Measurements from ENCODE around the gene CDK6. TPM values are rescaled to one million over a fixed set of nuclear protein-coding genes. Genes with fewer than 3 reads are reported as not detected.

CDK6 gene
- total RNA-seq, 4 donors from 2014 or later, result 43.6 to 85.1 (median 63.3) TPM

GRCh38 chr7:92594746-92595145, 241.6 kb downstream of the CDK6 start:
- intact Hi-C loops (cut with DNase I; ENCODE audit: low total_unique reads), result no loop called here
- no peak overlapping the region for H3K4me3 ChIP-seq (ENCODE audit: low read depth, poor library complexity, severe bottlenecking)
- DNase-seq (ENCODE audit: low spot score in 2 of 2), result no peak
- TF ChIP-seq, protein P1, sequence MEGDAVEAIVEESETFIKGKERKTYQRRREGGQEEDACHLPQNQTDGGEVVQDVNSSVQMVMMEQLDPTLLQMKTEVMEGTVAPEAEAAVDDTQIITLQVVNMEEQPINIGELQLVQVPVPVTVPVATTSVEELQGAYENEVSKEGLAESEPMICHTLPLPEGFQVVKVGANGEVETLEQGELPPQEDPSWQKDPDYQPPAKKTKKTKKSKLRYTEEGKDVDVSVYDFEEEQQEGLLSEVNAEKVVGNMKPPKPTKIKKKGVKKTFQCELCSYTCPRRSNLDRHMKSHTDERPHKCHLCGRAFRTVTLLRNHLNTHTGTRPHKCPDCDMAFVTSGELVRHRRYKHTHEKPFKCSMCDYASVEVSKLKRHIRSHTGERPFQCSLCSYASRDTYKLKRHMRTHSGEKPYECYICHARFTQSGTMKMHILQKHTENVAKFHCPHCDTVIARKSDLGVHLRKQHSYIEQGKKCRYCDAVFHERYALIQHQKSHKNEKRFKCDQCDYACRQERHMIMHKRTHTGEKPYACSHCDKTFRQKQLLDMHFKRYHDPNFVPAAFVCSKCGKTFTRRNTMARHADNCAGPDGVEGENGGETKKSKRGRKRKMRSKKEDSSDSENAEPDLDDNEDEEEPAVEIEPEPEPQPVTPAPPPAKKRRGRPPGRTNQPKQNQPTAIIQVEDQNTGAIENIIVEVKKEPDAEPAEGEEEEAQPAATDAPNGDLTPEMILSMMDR (IDR thresholded peaks at IDR 0.05), result no peak
- no peak for TF ChIP-seq POLR2A (IDR thresholded peaks at IDR 0.05)
- 91 to 95% methylated on average over 3 of the region's 3 CpGs for WGBS, 2 donors

- no peak overlapping the region for H3K4me3 ChIP-seq (ENCODE audit: low read depth, poor library complexity, severe bottlenecking)
- TF ChIP-seq POLR2A (IDR thresholded peaks at IDR 0.05), result no peak
- TF ChIP-seq, protein P1 (IDR thresholded peaks at IDR 0.05), result no peak
- peak in 1 of 2 donors; percentile 83 for DNase-seq (ENCODE audit: low spot score in 2 of 2)
- intact Hi-C loops (cut with DNase I; ENCODE audit: low total_unique reads), result no loop called here
- WGBS, 2 donors, result 31 to 37% methylated on average over 19 of the region's 19 CpGs
Measured at GRCh38 chr7:92590711-92591310, 245.6 kb downstream of the CDK6 start.

- TF ChIP-seq, protein P1 (IDR thresholded peaks at IDR 0.05), result no peak
- no peak for TF ChIP-seq POLR2A (IDR thresholded peaks at IDR 0.05)
- DNase-seq (ENCODE audit: low spot score in 2 of 2), result no peak
- peak overlapping the region; percentile 75 for H3K4me3 ChIP-seq (ENCODE audit: low read depth, poor library complexity, severe bottlenecking)
- intact Hi-C loops (cut with DNase I; ENCODE audit: low total_unique reads), result no loop called here
- 33 to 39% methylated on average over 7 of the region's 7 CpGs for WGBS, 2 donors
Measured at GRCh38 chr7:92589056-92589455, 247.3 kb downstream of the CDK6 start.

DNA sequence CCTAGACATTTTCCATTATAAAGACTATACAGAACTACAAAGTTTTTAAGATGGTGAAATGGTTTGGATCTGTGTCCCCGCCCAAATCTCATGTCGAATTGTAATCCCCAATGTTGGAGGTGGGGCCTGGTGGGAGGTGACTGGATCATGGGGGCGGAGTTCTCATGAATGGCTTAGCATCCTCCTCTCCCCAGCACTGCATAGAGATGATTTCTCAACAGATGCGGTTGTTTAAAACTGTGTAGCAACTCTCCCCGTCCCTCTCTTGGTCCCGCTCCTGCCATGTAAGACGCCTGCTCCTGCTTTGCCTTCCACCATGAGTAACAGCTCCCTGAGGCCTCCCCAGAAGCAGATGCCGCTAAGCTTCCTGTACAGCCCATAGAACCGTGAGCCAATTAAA, 247.8 kb downstream of the CDK6 start:
- 75% methylated on average over 9 of the region's 9 CpGs for WGBS, 2 donors
- TF ChIP-seq, protein P1 (IDR thresholded peaks at IDR 0.05), result no peak
- TF ChIP-seq POLR2A (IDR thresholded peaks at IDR 0.05), result no peak
- H3K4me3 ChIP-seq (ENCODE audit: low read depth, poor library complexity, severe bottlenecking), result no peak overlapping the region
- intact Hi-C loops (cut with DNase I; ENCODE audit: low total_unique reads), result no loop called here
- no peak for DNase-seq (ENCODE audit: low spot score in 2 of 2)

- 62% methylated on average over 4 of the region's 4 CpGs for WGBS, 2 donors
- H3K4me3 ChIP-seq (ENCODE audit: low read depth, poor library complexity, severe bottlenecking), result no peak overlapping the region
- DNase-seq (ENCODE audit: low spot score in 2 of 2), result no peak
- TF ChIP-seq, protein P1 (IDR thresholded peaks at IDR 0.05), result no peak
- TF ChIP-seq POLR2A (IDR thresholded peaks at IDR 0.05), result no peak
- intact Hi-C loops (cut with DNase I; ENCODE audit: low total_unique reads), result no loop called here
Measured at GRCh38 chr7:92586841-92587240, 249.5 kb downstream of the CDK6 start.

- TF ChIP-seq POLR2A (IDR thresholded peaks at IDR 0.05), result no peak
- TF ChIP-seq, protein P1 (IDR thresholded peaks at IDR 0.05), result no peak
- H3K4me3 ChIP-seq (ENCODE audit: low read depth, poor library complexity, severe bottlenecking), result no peak overlapping the region
- no peak for DNase-seq (ENCODE audit: low spot score in 2 of 2)
- intact Hi-C loops (cut with DNase I; ENCODE audit: low total_unique reads), result no loop called here
Measured at GRCh38 chr7:92586403-92586802, 250.0 kb downstream of the CDK6 start.

Data from lower leg skin (tissue), 4 donors.